GM21447 (cell line): ENCODE data around the gene CAPN1.
A peak's percentile ranks its signal among the peaks of the same experiment; 100 is the strongest.
"Not testable (repeated sequence)": the region's sequence is repeated elsewhere in the genome, so short reads cannot be mapped to it uniquely, and the experiment has no call there.

Source experiments
- ATAC-seq: cut with Tn5 transposase; IDR thresholded peaks from one replicate; pipeline ENCODE4 v1.9.1; 2021; ENCODE audit not compliant: unreplicated experiment

CAPN1 gene

DNA sequence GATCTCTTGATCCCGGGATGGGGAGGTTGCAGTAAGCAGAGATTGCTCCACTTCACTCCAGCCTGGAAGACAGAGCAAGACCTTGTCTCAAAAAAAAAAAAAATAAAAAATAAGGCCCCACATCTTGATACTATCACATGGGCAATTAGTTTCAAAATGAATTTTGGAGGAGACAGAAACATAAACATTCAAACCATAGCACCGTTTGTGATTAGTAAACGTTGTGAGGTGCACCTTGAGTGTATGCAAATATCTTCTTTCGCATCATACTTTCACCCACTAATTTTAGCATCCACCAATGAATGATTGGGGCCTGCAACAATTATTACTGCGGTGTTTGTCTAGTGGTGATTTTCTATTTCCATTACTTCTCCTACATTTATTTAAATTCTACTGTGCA is 22.7 kb upstream of the CAPN1 start:
- peak; percentile 83 for ATAC-seq

DNA sequence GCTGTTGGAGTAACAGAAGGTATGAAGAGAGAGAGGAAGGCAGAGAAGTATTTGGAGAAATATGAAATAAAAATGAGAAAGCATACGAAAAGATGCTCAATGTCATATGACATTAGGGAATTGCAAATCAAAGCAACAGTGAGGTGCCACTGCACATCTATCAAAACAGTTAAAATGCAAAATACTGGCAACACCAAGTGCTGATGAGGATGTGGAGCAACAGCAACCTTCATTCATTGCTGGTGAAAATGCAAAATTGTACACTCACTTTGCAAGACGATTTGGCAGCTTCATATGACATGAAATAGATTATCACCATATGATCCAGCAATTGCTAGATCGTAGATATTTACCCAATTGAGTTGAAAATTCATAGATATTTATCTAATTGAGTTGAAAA is 21.1 kb upstream of the CAPN1 start:
- no peak for ATAC-seq

DNA sequence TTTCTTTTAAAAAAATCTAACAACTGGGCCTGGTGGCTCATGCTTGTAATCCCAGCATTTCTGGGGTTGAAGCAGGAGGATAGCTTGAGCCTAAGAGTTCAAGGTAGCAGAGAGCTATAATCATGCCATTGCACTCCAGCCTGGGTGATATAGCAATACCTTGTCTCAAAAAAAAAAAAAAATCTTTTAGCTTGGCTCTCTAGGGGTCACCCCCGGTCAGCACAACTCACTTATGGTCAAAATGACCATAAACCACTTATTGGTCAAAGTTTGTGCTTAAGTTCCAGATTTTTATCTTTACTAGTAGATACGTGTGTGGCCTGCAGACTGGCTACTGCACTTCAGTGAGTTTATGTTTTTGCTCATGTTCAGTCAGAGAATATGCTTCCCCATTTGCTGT is 18.0 kb upstream of the CAPN1 start:
- ATAC-seq = no peak

DNA sequence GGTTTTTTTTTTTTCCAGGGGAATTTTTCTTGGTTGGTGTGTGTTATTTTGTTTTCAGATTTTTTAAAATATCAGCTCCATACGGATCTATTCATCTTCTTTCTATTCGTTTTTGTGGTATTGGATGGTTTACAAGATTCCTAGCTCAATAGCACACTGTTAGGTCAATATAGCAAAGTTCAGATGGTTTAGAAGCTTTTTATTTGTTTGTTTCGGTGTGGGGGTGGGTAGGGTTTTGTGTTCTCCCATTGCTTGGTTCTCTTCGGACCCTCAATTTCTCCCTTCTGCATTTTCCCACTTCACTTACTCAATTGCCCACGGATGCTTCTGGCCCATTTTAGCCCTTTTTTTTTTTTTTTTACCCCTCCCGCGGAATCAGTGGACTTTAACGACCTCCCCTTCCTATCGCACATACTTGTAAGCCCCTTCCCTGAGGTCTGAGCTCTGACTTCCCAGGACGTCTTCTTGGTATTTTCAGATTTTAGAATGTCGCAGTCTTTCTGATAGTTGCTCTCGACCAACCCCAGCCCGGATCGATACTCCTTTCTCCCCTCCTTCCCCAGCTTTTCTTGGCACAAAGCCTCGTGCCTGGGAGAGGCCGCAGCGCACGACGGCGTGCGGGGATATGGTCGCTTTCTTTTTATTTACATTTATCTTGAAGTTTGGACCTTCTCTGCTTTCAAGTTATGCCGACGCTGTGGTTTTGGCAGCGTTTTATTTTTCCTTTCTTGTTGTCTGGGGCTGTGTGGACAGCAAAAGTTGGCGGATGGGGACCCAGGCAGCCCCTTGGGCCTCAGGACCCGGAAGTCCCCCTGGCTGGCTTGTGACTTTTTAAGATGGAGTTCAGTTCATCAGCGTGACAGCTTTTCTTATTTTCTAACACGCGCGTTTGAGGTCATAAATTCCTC is 16.1 kb upstream of the CAPN1 start:
- ATAC-seq = no peak

DNA sequence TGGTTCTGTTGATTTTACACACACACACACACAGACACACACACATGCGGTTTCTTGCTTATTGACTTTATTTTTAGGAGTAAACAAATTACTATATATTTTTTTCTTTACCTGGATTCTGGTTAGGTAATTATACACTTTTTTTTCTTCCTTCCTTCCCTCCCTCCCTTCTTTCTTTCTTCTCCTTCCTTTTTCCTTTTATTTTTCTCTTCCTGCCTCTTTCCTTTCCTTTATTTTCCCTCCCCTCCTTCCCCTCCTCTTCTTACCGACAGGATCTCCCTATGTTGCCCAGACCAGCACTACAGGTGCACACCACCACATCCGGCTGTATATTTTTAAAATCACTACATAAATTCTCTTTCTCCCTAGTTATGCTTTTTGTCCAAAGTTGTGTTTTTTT is 14.8 kb upstream of the CAPN1 start:
- no peak for ATAC-seq

DNA sequence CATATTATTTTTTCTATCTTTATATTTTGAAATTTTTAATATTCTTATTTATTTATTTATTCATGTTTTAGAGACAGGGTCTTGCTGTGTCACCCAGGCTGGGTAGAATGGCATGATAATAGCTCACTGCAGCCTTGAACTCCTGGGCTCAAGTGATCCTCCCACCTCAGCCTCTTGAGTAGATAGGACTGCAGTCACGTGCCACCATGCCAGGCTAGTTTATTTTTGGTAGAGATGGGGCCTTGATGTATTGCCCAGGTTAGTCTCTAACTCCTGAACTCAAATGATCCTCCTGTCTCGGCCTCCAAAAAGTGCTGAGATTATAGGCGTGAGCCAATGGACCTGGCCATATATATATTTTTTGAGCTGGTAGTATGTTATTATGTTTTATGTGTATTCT is 14.1 kb upstream of the CAPN1 start:
- no peak for ATAC-seq

DNA sequence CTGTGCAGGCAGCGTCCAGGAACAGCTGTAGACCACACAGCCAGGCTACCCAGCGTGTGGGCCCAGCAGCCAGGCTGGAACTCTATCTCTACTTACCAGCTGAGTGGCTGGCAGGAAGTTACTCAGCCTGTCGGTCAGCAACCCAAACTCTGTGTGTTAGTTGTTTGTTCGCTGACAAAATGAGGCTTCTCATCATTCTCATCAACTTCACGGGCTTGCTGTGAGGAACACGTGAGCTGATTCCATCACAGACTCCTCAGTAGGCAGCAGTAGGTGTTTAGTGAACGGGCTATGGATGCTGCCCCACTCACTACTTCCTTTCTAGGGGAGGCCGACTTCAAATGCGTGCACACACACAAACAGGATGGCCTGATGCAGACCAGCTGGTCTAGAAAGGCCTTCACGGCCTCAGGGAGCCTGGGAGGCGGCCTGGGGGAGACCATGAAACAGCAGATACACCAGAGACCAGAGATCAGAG is 12.5 kb upstream of the CAPN1 start:
- ATAC-seq = no peak

DNA sequence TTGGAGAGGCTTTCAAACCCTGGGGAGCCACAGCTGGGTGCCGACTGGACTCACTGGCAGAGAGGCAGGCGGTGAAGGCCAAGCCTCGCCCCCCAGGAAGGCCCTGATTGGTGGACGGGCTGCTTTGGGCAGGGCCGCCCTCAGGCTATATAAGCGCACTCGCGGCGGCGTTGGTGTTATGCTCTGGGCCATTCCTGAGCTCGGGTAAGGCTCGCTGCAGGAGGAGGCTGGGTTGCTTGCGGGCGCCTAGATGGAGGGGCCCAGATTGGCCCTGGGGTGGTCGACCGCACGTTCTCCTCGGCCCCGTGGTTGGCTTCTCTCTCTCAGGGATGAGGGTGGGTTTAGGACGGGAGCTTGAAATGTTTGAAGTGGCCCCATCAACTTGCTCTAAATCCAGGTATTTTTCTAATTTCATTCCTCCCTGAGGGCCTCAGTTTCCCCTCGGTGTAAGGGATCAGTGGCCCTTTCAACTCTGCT is 11.6 kb upstream of the CAPN1 start, which contains the start of gene SPDYC:
SPDYC (plus strand) TSS at position 176 of the 477 bp plus-strand sequence. CDS start 1,125 bp downstream, outside the sequence.
- ATAC-seq = no peak

DNA sequence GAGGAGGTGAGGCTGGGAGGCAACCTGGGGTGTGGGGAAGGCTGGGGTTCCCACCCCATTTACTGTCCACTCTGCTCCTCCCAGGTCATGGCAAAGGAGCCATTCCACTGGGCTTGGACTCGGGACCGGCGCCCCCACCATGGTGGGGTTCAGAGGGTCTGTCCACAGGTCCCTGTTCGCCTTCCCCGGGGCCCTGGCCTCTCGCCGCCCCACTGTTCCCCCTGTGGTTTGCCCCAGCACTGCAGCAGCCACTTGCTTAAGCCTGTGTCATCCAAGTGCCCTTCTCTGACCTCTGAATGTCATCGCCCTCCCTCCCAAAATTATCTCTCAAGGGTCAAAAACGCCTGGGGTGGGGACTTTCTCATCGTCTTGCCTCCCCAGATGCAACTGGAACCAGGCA is 9.1 kb upstream of the CAPN1 start:
- ATAC-seq = no peak

DNA sequence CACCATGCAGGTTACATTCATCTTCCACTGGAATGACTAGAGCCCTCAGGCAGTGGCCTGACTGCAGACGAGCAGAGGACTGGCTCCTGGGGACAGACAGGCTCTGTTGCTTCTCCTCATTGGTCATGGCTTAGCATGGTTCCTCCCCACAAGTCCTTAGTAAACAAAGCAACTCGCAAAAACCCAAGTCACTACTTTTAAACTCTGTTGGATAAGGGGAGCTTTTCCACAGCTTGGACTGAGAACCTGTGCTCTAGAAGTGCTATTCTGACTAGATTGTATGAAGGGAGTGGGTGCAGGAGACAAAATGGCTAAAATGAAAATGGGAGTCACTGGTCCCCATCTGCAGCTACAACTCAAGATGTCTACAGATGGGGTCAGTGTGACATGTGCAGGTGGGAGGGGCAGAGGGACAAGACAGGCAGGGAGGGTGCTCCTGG is 7.1 kb upstream of the CAPN1 start:
- not testable (repeated sequence) for ATAC-seq

DNA sequence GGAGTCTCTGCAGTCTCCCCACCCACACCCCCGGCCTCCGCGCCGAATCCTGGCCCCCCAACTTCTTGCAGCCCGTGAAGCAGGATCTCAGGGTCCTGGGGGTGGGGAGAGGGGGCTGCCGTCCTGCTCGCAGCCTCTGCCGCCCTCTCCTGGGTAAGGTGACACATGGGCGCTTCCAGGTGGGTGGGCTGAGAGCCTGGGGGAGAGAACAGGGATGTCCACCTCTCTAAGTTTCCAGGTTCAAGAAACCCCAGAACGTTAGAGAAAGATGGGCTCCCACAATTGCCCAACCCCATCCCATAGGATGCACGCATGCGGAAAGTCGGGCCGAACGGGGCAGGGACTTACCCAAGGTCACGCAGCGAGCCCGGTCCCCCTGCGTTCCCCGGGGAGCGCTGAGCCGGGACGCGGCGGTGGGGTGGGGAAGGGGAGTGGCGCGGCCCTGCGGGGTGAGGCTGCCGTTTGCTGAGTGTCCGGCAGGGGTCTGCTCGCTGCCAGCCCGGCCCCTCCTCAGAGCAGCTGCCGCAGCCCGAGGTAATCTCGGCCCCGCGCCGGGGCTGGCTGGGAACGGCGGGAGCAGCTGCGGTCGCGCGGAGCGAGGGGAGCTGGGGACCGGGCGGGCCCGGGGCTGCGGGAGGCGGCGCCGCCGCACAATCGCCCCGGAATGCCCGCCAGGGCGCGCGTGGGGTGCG is 705 bp upstream of the CAPN1 start:
- ATAC-seq = peak; percentile 44

DNA sequence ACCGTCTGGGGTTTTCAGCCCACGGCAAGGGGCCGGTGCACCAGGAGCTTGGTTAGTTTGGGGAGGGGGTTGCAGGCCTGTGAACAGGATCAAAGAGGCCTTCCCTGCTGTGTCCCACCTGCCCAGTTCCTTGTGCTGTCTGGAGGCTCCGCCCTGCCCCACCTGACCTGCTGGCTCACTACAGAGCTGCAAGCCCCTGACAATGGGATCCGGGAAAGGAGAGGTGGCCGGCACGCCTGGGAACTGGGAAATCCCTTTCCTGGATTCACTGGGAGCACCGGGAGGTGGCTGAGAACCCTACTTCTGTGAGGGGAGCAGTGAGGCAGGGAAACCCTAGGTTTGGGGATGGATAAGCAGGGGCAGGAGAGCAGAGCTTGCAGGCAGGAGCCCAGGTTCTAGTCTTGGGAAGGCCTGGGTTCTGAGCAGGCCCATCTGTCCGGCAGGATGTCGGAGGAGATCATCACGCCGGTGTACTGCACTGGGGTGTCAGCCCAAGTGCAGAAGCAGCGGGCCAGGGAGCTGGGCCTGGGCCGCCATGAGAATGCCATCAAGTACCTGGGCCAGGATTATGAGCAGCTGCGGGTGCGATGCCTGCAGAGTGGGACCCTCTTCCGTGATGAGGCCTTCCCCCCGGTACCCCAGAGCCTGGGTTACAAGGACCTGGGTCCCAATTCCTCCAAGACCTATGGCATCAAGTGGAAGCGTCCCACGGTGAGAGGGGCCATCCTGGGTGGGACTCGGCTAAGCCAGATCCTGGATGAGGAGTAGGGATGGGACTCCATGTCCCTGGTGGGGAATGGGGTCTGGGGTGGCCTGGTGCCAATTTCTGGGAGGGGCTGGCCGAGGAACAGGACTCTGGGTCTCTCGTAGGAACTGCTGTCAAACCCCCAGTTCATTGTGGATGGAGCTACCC is 786 bp downstream of the CAPN1 start:
- no peak for ATAC-seq

DNA sequence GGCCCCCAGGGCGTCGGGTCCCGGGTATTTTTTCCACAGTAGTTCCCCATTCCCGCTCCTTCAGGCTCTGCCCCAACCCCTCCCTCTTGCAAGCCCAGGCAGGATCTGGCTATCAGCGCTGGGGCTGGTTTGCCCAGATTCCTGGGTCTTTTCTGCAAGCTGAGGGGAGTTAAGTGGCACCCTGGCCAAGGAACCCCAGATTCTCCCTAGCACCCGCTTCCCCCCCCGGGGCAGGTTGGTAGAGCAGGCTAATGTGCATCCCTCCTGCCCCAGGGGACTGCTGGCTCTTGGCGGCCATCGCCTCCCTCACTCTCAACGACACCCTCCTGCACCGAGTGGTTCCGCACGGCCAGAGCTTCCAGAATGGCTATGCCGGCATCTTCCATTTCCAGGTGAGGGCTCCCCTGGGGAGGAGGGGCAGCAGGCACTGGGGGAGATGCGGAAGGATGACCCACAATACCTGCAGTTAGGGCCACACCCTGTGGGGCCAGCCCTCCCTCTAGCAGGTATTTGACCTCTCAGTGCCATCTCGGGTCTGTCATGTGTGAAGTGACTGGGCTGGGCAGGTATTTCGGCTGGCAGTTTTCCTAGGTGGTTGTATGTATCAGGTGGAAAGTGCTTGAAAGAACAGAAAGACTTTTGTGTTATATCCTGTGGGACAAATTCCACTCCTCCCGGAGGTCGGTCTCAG is 1.6 kb downstream of the CAPN1 start:
- ATAC-seq = no peak

DNA sequence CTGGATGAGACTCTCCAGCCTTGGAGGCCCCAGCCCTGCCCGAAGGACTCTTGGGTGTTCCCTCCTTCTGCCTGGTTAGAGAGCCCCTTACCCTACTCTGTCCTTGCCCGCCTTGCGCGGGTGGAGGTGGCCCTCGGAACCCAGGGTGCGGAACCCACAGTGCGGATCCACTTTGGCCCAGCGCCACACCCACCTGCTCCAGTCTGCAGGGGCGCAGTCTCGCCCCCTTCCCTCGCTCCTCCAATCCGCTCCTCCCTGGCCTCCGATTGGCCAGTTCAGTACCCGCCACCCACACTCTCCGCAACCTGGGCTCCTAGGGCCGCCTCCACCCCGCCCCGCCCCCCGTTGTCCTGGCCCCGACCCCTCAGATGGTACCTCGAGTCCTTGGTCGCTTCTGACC is 2.4 kb downstream of the CAPN1 start:
- no peak for ATAC-seq

DNA sequence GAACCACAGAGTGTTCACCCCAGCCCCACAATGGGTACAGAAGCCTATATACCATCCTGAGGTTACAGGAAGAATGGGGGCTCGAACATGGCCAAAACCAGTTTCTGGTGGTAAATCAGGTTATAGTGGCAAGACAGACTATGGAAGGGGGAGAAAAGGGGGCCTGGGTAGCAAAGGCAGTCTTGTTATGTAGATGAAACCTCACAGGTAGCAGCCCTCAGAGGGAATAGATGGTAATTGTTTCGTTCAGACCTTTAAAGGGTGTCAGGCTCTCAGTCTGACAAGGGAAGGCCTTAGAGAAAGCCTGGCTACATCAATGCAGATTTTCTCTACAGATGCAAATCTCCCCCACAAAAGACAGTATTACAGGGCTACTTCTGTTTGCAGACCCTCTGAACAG is 3.4 kb downstream of the CAPN1 start:
- no peak for ATAC-seq

DNA sequence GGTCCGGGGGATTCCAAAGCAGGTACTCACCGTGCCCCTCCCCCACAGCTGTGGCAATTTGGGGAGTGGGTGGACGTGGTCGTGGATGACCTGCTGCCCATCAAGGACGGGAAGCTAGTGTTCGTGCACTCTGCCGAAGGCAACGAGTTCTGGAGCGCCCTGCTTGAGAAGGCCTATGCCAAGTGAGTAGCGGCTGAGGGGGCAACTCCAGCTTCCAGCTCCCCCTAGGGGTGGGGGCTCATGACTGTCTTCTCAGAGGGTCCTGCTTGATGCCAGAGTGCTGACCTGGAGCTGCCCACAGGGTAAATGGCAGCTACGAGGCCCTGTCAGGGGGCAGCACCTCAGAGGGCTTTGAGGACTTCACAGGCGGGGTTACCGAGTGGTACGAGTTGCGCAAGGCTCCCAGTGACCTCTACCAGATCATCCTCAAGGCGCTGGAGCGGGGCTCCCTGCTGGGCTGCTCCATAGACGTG is 4.2 kb downstream of the CAPN1 start:
- no peak for ATAC-seq

DNA sequence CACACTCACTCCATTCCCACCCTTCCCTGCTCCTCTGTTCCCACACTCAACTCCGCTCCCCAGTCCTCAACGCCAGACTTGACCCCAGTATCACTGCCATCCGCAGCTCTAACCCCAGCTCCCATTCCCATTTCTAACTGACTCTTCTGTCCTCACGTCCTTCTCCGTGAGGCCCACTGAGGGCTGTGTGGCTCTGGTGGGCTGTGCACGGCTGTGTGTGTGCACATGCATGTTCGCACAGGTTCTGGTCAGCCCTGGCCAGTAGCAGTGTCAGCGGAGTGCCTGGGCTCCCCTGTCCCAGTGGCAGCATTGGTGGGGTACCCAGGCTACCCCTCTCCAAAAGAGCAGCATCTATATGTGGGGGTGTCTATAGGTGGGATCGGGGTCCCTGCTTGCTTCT is 5.0 kb downstream of the CAPN1 start:
- ATAC-seq = no peak

DNA sequence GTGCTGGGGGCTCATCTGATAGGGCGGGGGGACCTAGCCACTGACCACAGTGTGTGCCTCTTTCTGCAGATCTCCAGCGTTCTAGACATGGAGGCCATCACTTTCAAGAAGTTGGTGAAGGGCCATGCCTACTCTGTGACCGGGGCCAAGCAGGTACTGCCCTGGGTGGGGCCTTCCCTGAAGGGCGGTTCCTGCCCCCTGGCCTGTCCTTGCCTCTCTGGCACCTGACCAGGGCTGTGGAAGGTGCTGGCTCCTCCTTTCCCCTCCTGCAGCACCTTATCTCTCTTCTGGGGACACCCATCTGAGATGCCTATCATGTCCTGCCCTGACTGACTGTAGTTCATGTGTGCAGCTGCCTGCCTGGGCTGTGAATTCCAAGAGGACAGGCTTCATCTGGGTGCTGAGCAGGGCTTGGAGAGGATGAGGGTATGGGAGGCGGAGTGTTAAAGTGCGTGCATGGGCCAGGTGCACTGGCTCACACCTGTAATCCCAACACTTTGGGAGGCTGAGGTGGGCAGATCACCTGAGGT is 5.5 kb downstream of the CAPN1 start:
- no peak for ATAC-seq

DNA sequence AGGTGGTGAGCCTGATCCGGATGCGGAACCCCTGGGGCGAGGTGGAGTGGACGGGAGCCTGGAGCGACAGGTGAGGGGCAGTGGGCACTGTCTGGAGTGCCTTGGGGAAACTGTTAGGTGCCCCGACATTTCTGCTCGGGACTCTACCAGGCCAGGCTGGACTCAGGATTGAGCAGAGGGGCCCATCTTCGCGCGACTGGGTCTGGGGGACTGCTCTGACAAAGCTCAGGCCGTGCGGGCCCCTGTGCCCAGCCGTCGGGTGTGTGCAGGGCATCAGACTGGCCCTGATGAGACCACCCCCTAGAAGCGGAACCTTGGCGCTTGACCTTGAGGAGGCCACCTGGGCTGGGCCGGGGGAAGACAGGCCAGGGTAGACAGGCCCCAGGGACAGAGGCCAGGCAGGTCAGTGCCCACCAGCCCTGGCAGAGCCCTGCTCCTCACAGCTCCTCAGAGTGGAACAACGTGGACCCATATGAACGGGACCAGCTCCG is 6.3 kb downstream of the CAPN1 start:
- ATAC-seq = no peak

DNA sequence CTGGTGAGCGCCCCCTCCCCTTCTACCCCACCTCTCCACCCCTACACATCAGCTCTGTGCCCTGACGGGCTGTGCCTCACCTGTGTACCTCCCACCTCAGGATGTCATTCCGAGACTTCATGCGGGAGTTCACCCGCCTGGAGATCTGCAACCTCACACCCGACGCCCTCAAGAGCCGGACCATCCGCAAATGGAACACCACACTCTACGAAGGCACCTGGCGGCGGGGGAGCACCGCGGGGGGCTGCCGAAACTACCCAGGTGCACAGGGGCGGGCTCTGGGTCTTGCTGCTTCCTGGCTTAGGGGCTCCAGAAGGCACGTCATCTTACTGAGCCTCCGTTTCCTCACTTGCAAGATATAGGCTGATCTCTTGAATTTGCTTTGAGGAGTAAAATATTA is 6.8 kb downstream of the CAPN1 start:
- ATAC-seq = no peak
